ENCODE results near the gene TARS3. TPM values are rescaled to one million over a fixed set of nuclear protein-coding genes. Genes with fewer than 3 reads are reported as not detected.

TARS3 gene
- total RNA-seq, 1 donor: 8.7 TPM

GRCh38 chr15:101607108-101607507 lies 117.2 kb downstream of the TARS3 start:
- no peak overlapping the region for H3K4me3 ChIP-seq (ENCODE audit: insufficient read depth, low read length)
- H3K36me3 ChIP-seq (ENCODE audit: insufficient read depth, low read length): no peaks in the 10 kb centered on the region
- DNase-seq (ENCODE audit: insufficient read length, low spot score, missing footprints): peak; percentile 5
- H3K4me1 ChIP-seq (ENCODE audit: insufficient read depth, low read length): no peaks in the 10 kb centered on the region
- H3K27me3 ChIP-seq (ENCODE audit: insufficient read depth, low read length): no peaks in the 10 kb centered on the region
- no peaks in the 10 kb centered on the region for H4K20me1 ChIP-seq (ENCODE audit: insufficient read depth, low read length)
- no peak overlapping the region for H2AFZ ChIP-seq (ENCODE audit: low read length)
- H3K9me3 ChIP-seq (ENCODE audit: low read depth, low read length): no peaks in the 10 kb centered on the region
- H3K79me2 ChIP-seq (ENCODE audit: insufficient read depth, low read length): no peaks in the 10 kb centered on the region
- no peak overlapping the region for H3K4me2 ChIP-seq (ENCODE audit: insufficient read depth, low read length)
- TF ChIP-seq CTCF (IDR thresholded peaks at IDR 0.05; ENCODE audit: extremely low read depth, low read depth, low read length): no peak
- H3K27ac ChIP-seq (ENCODE audit: low read depth, low read length): no peak overlapping the region

DNA sequence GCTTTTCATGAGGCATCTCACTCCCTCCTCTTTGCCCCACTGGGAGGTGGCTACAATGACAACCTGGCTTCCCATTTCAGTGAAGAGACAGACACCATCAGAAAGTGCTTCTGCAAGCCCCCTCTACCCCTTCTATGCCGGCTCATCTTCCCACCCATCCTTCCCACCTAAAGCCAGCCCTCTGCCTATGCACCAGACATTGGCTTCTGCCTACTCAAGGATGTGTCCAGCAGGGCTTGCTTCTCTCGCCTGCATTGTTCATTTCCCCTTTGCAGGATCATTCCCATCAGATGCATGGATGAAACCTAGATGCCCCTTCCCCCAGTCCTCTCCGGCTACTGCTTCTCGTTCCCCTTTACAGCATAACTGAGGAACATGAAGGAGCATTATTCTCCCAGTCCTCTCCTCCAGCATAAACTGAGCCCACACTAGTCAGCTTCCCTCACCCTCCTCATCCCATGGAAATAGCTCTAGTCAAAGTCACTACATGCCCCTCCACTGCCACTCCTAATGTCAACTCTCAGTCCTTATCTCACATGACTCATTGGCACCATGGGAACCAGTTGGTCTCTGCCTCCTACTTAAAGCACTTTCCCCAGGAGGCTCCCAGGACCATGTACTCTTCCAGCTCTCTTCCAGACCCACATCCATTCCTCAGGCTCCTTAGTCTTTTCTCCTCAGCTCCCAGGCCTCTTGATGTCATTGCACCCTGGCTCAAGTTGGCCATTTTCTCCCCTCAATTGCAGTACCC lies 120.0 kb downstream of the TARS3 start:
- Histone ChIP-seq H3K4me2 (ENCODE audit: insufficient read depth, low read length) (no peak overlapping the region), H3K79me2 (ENCODE audit: insufficient read depth, low read length) (no peaks in the 10 kb centered on the region), H4K20me1 (ENCODE audit: insufficient read depth, low read length) (no peaks in the 10 kb centered on the region), H3K27ac (ENCODE audit: low read depth, low read length) (no peak overlapping the region), H2AFZ (ENCODE audit: low read length) (no peak overlapping the region), H3K9me3 (ENCODE audit: low read depth, low read length) (no peaks in the 10 kb centered on the region), H3K4me1 (ENCODE audit: insufficient read depth, low read length) (no peaks in the 10 kb centered on the region), H3K4me3 (ENCODE audit: insufficient read depth, low read length) (no peak overlapping the region), H3K36me3 (ENCODE audit: insufficient read depth, low read length) (no peaks in the 10 kb centered on the region), H3K27me3 (ENCODE audit: insufficient read depth, low read length) (no peaks in the 10 kb centered on the region)
- peak; percentile 65 for DNase-seq (ENCODE audit: insufficient read length, low spot score, missing footprints)
- no peak for TF ChIP-seq CTCF (IDR thresholded peaks at IDR 0.05; ENCODE audit: extremely low read depth, low read depth, low read length)

Small RNA genes within 50 kb of the gene (small RNA-seq; reads per million reads assigned to genes)
- not detected for gene RN7SL209P
- not detected for gene RNU6-807P

Other genes starting within 250 kb of the TARS3 start
- gene PCSK6, start 234.8 kb downstream of the TARS3 start, total RNA-seq: 0.29 and 0.72 TPM in 2 replicates
- gene TM2D3, start 72.1 kb downstream of the TARS3 start, total RNA-seq: 31.8 and 32.6 TPM in 2 replicates
- gene OR4F6, start 79.0 kb upstream of the TARS3 start, total RNA-seq: not detected in 2 replicates
- gene OR4F15, start 87.7 kb upstream of the TARS3 start, total RNA-seq: under 0.01 TPM in 1 of 2 replicates, not detected in the other